IPS DF 6.9 (cell line): ENCODE measurements around the gene DAPK2.

Experiments used
- DNase-seq: peaks from one replicate; pipeline ENCODE4 v3.0.0-alpha.2; 2013; ENCODE audit warnings: low read depth, low spot score
- H3K27ac ChIP-seq: one replicate; pipeline ENCODE4 v1.5.1; 2013; ENCODE audit warnings: low read length, control low read depth
- H3K27me3 ChIP-seq: 2 replicates; pipeline ENCODE4 v1.6.1; 2013; ENCODE audit warnings: mild to moderate bottlenecking, low read length; ENCODE audit not compliant: control insufficient read depth, insufficient read depth
- H3K36me3 ChIP-seq: 2 replicates; pipeline ENCODE4 v1.6.1; 2013; ENCODE audit warnings: low read length; ENCODE audit not compliant: control insufficient read depth, insufficient read depth
- H3K4me1 ChIP-seq: 2 replicates; pipeline ENCODE4 v1.6.1; 2013; ENCODE audit warnings: low read length; ENCODE audit not compliant: control insufficient read depth, insufficient read depth
- H3K4me3 ChIP-seq: 2 replicates; pipeline ENCODE4 v1.5.1; 2013; ENCODE audit warnings: mild to moderate bottlenecking, low read length
- H3K9me3 ChIP-seq: 2 replicates; pipeline ENCODE4 v1.6.1; 2013; ENCODE audit warnings: low read length, inconsistent platforms; ENCODE audit not compliant: control insufficient read depth, insufficient read depth
- WGBS: extraction: QIAGEN DNeasy Blood & Tissue Kit; methylation state at CpG from one replicate; pipeline ENCODE4 v1.1.7; 2013; ENCODE audit warnings: mixed read lengths, missing lambda C conversion rate; ENCODE audit not compliant: insufficient read length, insufficient coverage; 5-methylcytosine and 5-hydroxymethylcytosine counted together

DAPK2 gene

DNA sequence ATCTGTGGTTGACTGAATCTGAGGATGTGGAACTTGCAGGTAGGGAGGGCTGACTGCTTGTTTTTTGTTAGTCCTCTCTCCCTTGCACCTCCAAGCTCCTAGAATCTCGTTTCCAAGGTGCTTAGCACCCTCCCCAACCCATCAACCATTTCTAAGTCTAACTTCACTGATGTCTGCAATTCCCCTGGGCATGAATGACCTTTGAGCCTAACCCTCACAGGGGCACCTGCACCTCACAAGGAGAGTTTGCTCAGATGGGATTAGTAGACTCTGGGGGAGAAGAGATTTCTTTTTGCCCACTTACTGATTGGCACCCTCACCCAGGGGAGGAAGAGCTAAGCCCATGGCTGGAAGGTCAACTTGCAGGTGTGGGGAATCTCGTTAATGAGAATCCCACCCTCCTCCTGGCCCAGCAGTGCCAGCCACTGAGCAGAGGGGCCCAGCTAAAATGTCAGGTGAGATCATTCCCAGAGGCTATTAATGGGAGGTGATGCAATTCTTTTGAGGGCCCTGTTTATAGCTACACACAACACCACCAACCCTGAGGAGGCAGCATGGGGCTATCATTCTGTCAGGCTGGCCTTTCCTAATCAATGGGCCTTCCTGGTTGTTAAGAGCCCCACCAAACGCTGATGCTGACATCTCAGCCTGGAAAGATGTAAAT lies 130.9 kb downstream of the DAPK2 start:
- Histone ChIP-seq H3K9me3 (no peaks in the 10 kb centered on the region), H3K36me3 (no peaks in the 10 kb centered on the region), H3K27ac (no peak overlapping the region), H3K4me3 (no peak overlapping the region), H3K4me1 (peaks cover 5% of the 10 kb centered on the region), H3K27me3 (no peaks in the 10 kb centered on the region)
- WGBS: no CpG with 5 or more reads among the region's 3 CpGs
- no peak for DNase-seq

- Histone ChIP-seq H3K27me3 (no peaks in the 10 kb centered on the region), H3K4me3 (no peak overlapping the region), H3K9me3 (no peaks in the 10 kb centered on the region), H3K27ac (no peak overlapping the region), H3K36me3 (no peaks in the 10 kb centered on the region), H3K4me1 (peaks cover 5% of the 10 kb centered on the region)
- no peak for DNase-seq
- no CpG with 5 or more reads among the region's 3 CpGs for WGBS
Observed at GRCh38 chr15:63913786-63914315, 132.4 kb downstream of the DAPK2 start.

GRCh38 chr15:63913336-63913735 lies 132.9 kb downstream of the DAPK2 start:
- H3K4me3 ChIP-seq: no peak overlapping the region
- WGBS: no CpG with 5 or more reads among the region's 9 CpGs
- no peaks in the 10 kb centered on the region for H3K9me3 ChIP-seq
- no peaks in the 10 kb centered on the region for H3K36me3 ChIP-seq
- DNase-seq: no peak
- H3K4me1 ChIP-seq: peaks cover 5% of the 10 kb centered on the region
- no peak overlapping the region for H3K27ac ChIP-seq
- H3K27me3 ChIP-seq: no peaks in the 10 kb centered on the region

GRCh38 chr15:63912061-63912615 lies 134.1 kb downstream of the DAPK2 start:
- DNase-seq: no peak
- H3K4me3 ChIP-seq: no peak overlapping the region
- H3K4me1 ChIP-seq: peaks cover 1% of the 10 kb centered on the region; the same call in 1 of the 2 replicates
- H3K27ac ChIP-seq: no peak overlapping the region
- no CpG with 5 or more reads among the region's 15 CpGs for WGBS
- H3K36me3 ChIP-seq: no peaks in the 10 kb centered on the region
- H3K9me3 ChIP-seq: no peaks in the 10 kb centered on the region
- H3K27me3 ChIP-seq: no peaks in the 10 kb centered on the region

DNA sequence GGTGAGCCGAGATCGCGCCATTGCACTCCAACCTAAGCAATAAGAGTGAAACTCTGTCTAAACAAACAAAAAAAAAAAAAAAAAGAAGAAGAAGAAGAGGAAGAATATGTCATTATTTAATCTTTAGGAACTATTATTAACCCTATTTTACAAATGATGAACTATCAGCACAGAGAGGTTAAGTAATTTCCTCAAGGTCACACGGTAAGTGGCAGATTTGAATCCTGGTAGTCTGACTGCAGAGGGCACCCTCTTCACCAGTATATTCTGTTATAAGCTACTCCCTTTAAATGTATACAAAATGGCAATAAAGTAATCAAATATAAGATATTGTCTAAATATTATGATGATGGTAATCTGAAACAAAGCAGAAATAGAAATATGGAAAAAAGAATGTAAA lies 135.1 kb downstream of the DAPK2 start:
- H3K27ac ChIP-seq: no peak overlapping the region
- no CpG with 5 or more reads among the region's 4 CpGs for WGBS
- H3K9me3 ChIP-seq: no peaks in the 10 kb centered on the region
- no peaks in the 10 kb centered on the region for H3K27me3 ChIP-seq
- no peaks in the 10 kb centered on the region for H3K4me1 ChIP-seq
- no peak overlapping the region for H3K4me3 ChIP-seq
- H3K36me3 ChIP-seq: no peaks in the 10 kb centered on the region
- DNase-seq: no peak

DNA sequence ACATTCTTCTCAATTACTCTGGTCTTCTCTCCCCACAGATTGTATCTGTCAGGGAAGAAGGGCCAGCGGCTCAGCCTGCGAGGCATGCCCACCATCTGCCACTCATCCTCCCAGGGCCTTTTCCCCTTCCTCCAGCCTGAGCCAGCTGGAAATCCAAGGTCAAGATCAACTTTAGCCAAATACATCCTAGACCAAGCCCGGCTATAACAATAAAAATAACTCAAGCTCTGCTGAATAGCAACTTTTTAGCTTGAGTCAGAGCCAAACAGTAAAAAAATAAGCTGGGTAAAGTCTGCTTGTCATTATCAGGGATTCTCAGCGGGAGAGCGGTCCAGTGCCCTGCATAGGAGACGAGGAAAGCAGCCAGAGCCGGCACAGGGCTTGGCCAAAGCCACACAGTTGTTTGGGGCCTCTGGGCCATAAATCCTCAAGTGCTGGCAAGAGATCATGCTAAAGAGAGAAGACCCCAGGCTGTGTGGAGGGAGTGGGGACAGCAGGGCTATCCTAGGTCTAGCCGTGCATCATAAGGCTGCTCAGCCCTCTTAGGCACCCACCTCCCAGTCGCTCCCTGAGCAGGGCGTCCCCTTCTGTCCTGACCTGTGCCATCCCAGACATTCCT lies 136.4 kb downstream of the DAPK2 start:
- Histone ChIP-seq H3K9me3 (no peaks in the 10 kb centered on the region), H3K27ac (no peak overlapping the region), H3K4me3 (no peak overlapping the region), H3K4me1 (no peaks in the 10 kb centered on the region), H3K27me3 (no peaks in the 10 kb centered on the region), H3K36me3 (no peaks in the 10 kb centered on the region)
- WGBS: no CpG with 5 or more reads among the region's 10 CpGs
- DNase-seq: no peak

DNA sequence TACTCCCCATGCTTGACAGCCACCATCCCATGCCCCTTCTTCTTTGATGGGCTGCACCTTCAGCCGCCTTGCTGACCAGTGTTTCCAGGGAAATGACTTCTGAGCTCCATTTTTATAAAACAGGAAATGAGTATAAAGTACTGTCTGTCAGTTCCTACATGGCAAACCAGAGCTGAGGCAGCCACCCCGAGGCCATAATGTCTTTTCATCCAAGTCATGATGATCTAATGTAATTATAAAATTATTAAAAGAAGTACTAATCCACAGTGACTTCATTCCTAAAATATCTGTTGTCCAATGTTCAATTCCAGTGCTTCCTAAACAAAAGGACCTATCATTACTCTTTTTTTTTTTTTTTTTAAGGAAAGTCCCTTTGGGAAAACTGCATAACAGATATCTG lies 137.3 kb downstream of the DAPK2 start:
- Histone ChIP-seq H3K4me1 (no peaks in the 10 kb centered on the region), H3K27ac (no peak overlapping the region), H3K36me3 (no peaks in the 10 kb centered on the region), H3K9me3 (no peaks in the 10 kb centered on the region), H3K4me3 (no peak overlapping the region), H3K27me3 (no peaks in the 10 kb centered on the region)
- no CpG with 5 or more reads among the region's 2 CpGs for WGBS
- no peak for DNase-seq

- no CpG with 5 or more reads among the region's 7 CpGs for WGBS
- no peaks in the 10 kb centered on the region for H3K4me1 ChIP-seq
- H3K9me3 ChIP-seq: no peaks in the 10 kb centered on the region
- H3K27me3 ChIP-seq: no peaks in the 10 kb centered on the region
- H3K27ac ChIP-seq: no peak overlapping the region
- H3K36me3 ChIP-seq: no peaks in the 10 kb centered on the region
- H3K4me3 ChIP-seq: no peak overlapping the region
- DNase-seq: no peak
Observed at GRCh38 chr15:63908281-63908680, 138.0 kb downstream of the DAPK2 start.

- Histone ChIP-seq H3K27me3 (no peaks in the 10 kb centered on the region), H3K4me1 (no peaks in the 10 kb centered on the region), H3K36me3 (no peaks in the 10 kb centered on the region), H3K9me3 (no peaks in the 10 kb centered on the region), H3K27ac (no peak overlapping the region), H3K4me3 (no peak overlapping the region)
- no peak for DNase-seq
- WGBS: no CpG with 5 or more reads among the region's 8 CpGs
Observed at GRCh38 chr15:63907521-63907920, 138.8 kb downstream of the DAPK2 start.

DNA sequence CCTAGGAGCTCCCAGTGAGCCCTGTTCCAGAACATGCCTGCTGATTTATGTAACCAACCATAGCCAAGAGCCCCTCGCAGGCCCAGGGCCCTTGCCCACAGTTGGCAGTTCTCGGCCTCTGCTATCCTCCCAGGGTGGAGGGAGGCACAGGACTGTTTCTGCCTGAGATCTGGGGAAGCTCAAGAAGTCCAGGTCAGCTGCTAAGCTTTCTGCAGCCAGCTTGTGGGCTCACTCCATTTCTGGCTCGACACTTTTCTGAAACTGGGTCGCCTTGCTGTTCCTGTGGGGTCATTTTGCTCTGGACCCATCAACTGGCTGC lies 140.1 kb downstream of the DAPK2 start:
- no peaks in the 10 kb centered on the region for H3K4me1 ChIP-seq
- no peak overlapping the region for H3K27ac ChIP-seq

More for the DNA sequence above, 140.1 kb downstream of the DAPK2 start:
- Histone ChIP-seq H3K27me3 (no peaks in the 10 kb centered on the region), H3K36me3 (no peaks in the 10 kb centered on the region), H3K9me3 (no peaks in the 10 kb centered on the region), H3K4me3 (no peak overlapping the region)
- no CpG with 5 or more reads among the region's 4 CpGs for WGBS
- no peak for DNase-seq
